Activated CD4-positive, alpha-beta T cell treated with anti-CD3 and anti-CD28 coated beads for 24 hours (primary cell): ENCODE data around the gene SKOR1.

Experiments
- DNase-seq, 2 donors: peaks; one replicate each; pipeline ENCODE4 v3.0.0-alpha.2; 2020; ENCODE audit warnings: low read depth in 2 of 2

SKOR1 gene

GRCh38 chr15:67820122-67820991 lies 5.0 kb upstream of the SKOR1 start:
- no peak for DNase-seq

GRCh38 chr15:67820992-67821783 lies 4.1 kb upstream of the SKOR1 start:
- DNase-seq = no peak

GRCh38 chr15:67821784-67822440 lies 3.4 kb upstream of the SKOR1 start:
- DNase-seq = no peak

- no peak for DNase-seq
These were observed 2.6 kb upstream of the SKOR1 start for GRCh38 chr15:67822537-67823313.

GRCh38 chr15:67823314-67824196 lies 1.8 kb upstream of the SKOR1 start:
- no peak for DNase-seq

GRCh38 chr15:67824197-67824968 lies 926 bp upstream of the SKOR1 start:
- no peak for DNase-seq

GRCh38 chr15:67825881-67826716 lies 790 bp downstream of the SKOR1 start:
- DNase-seq = no peak

GRCh38 chr15:67826717-67827561 lies 1.6 kb downstream of the SKOR1 start:
- DNase-seq = no peak

GRCh38 chr15:67827562-67828277 lies 2.4 kb downstream of the SKOR1 start:
- DNase-seq = no peak

GRCh38 chr15:67828278-67828968 lies 3.1 kb downstream of the SKOR1 start:
- DNase-seq = no peak

- no peak for DNase-seq
These were observed 3.8 kb downstream of the SKOR1 start for GRCh38 chr15:67828969-67829646.

GRCh38 chr15:67829647-67830504 lies 4.6 kb downstream of the SKOR1 start:
- DNase-seq = no peak

GRCh38 chr15:67831363-67831762 lies 6.1 kb downstream of the SKOR1 start:
- DNase-seq = no peak

GRCh38 chr15:67832031-67832551 lies 6.8 kb downstream of the SKOR1 start:
- DNase-seq = no peak
